NCI-H1048 (cell line): Measurements from ENCODE around the gene BEND3.

Experiments
- DNase-seq: peaks from one replicate; lab custom pipeline; 2025; lab: John Stamatoyannopoulos, UW

The BEND3 gene

DNA sequence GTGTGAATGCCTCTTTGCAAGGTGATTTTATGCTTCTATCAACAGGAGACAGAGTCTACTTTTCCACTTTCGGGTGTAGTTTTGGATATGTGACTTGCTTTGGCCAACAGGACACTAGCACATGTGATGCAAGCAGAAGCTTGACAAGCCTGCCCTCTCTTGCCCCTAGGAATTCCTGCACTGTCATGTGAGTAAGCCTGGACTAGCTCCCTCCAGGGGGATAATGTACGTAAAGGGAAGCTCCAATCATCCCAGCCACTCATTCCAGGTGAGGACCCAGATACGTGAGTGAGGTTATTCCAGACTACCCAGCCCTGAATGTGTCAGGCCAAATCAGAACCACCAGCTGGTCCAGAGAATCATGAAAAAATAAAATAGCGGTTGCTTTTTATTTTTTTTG lies 33.3 kb downstream of the BEND3 start:
- DNase-seq: no peak

DNA sequence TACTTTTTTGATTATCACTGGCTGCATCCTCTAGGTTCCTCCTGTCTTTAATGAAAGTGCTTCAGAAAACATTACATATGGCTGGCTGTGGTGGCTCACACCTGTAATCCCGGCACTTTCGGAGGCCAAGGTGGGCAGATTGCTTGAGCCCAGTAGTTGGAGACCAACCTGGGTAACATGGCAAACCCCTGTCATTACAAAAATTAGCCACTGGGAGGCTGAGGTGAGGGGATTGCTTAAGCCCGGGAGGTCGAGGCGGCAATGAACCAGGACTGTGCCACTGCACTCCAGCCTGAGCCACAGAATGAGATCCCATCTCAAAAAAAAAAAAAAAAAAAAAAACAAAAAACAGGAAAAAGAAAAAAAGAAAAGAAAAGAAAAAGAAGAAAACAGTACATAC lies 35.3 kb downstream of the BEND3 start:
- DNase-seq: no peak

- no peak for DNase-seq
These were observed 35.9 kb downstream of the BEND3 start for GRCh38 chr6:107079429-107079828.

GRCh38 chr6:107077710-107078109 lies 37.6 kb downstream of the BEND3 start:
- DNase-seq: no peak

GRCh38 chr6:107075951-107076381 lies 39.3 kb downstream of the BEND3 start:
- no peak for DNase-seq

DNA sequence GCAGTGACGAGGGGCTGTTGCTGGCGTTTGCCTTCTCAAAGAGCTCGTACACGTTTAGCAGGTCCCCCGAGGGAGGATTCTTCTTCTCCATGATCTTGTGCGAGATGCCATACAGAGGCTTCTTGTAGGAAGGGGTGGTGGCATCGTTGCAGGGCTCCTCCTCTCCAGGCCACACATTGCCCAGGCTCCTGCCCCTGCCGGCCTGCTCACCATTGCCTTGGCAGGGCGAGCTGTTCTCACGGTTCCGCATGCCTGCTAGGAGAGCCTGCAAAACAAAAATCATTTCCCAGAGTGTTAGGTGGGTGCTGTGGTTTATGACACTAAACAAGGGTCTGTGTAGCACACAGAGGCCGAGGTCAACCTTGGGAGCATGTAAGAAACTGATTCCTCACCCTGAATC lies 44.6 kb downstream of the BEND3 start:
- no peak for DNase-seq

- DNase-seq: no peak
These were observed 45.4 kb downstream of the BEND3 start for GRCh38 chr6:107069631-107070548.

- no peak for DNase-seq
These were observed 46.4 kb downstream of the BEND3 start for GRCh38 chr6:107068691-107069630.

DNA sequence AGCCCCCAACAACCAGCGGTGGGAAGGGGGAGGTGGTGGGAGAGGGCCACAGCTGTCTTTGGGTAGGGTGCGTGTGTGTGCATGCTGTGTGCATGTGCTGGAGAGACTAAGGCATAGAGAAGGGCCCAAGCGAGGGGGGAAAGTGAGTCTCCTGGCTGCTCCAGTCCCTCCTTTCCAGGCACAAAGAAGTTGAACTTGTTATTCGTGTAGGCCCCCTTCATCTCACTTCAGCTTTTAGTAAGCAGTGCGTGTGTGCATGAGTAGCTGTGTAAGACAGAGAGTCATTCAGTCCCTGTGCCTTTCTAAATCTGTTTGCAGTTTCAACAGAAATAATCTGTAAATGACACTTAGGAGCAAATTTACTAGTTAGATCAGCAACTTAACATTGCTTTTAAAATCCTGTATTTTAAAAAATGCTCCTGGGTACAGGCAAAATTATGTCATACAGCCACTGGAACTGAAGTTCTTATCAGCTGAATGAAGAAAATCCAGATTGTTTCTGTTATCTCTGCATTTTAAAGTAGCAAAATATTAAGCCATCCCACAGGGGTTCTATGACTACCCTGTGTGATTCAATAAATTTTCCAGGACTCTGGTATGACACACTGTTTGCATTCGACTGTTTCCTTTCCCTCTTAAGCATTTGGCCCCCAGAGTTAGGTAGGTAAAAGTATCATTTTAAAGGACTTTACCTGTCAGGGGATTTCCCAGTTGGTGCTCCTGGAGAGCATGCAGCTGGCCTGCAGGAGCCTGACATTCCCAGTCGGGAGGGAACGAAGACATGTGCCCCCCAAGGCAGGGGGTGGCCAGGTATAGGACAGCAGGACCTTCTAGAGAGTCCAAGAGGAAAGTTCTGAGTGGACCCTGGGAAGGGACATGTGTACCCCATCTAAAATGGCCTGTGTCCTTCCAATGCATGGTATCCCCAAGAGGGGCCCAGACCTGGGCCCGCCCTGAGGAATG lies 48.3 kb downstream of the BEND3 start:
- no peak for DNase-seq

GRCh38 chr6:107064579-107065065 lies 50.7 kb downstream of the BEND3 start:
- no peak for DNase-seq

DNA sequence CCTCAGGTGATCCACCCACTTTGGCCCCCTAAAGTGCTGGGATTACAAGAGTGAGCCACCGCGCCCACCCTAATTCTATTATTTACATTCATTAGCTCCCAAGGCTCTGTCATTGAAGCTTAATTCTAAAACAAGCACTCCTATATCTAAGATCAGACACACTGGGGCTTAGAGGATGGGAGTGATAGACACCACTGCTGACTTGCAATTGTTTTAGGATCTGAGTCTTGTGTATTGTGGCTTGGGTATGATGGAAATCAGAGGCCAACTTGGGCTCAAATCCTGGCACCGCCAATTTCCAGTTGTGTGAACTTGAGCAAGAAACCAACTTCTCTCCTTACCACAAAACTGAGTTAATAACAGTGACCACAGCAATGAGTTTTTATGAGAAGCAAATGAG lies 52.6 kb downstream of the BEND3 start:
- no peak for DNase-seq

DNA sequence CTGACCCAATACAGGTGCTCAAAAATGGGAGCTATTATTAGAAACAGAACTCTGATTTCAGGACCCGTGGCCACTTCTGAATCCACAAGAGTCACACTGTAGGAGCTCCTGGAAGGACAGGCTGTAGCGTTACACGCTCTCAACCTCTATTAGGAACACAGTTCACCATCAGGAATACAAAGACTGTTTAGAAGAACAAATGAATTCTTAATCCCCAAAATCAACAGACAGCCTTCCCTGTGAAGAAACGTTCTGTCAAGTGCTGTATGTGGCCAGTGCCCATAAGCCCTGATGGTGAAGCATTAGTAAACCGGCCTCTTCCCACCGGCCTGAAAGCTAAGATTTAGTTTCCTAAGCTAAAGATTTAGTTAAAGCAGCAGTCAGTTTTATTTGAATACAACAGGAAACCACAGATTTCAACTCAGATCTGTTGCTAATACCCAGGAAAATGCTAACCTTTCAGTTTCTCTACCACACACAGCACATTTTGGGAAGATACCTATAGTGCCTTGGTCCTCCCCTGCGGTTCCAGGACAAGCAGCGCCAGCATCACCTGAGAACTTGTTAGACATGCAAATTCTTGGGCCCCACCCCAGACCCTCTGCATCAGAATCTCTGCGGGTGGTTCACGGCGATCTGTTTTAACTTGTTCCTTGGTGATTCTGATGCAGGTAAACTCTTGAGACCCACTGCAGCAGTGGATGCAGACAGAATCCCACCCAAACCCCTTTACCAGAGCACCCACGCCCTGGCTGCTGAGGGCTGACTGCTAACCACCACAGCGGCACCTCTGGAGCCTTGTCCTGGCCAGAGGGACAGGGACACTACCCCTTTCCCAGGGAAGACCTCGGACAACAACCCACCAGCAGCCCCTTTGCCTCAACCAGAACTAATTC lies 53.9 kb downstream of the BEND3 start:
- no peak for DNase-seq

GRCh38 chr6:107060704-107061103 lies 54.6 kb downstream of the BEND3 start:
- no peak for DNase-seq

DNA sequence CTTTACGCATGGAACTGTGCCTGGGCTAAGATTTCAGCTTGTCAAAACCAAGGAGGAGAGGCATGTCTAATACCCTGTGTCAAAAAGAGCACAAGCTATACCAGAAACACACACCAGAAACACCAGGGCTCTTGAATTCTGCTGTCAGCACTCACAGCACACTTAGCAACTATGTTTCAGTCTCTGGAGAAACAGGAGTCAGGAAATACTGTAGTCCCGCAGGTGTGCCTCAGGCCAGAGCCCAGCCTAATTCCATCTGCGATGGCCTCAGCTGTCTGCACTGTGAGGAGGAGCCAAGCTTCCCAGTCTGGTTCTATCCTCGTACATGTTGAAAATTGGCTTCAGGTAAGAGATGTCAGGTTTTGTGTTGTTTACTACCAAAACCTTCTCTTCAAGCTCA lies 55.7 kb downstream of the BEND3 start:
- no peak for DNase-seq

DNA sequence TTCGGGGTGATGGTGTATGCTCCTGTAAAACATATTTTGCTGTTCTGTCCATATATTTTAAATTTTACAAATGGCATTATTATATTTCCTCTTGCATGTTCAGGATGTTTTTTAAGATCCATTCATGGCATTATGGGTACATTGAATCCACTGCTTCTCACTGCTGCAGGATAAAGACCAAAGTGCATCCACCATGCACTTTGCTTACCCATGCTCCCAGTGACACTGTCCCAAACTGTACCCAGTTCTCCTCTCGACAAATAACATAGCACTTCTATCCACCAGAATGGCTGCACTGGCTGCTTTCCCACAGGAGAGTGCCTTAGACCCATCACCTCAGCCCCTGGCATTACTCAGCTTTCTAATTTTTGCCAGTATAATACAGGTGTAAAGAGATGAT lies 57.6 kb downstream of the BEND3 start:
- no peak for DNase-seq

- no peak for DNase-seq
These were observed 58.5 kb downstream of the BEND3 start for GRCh38 chr6:107056796-107057195.

DNA sequence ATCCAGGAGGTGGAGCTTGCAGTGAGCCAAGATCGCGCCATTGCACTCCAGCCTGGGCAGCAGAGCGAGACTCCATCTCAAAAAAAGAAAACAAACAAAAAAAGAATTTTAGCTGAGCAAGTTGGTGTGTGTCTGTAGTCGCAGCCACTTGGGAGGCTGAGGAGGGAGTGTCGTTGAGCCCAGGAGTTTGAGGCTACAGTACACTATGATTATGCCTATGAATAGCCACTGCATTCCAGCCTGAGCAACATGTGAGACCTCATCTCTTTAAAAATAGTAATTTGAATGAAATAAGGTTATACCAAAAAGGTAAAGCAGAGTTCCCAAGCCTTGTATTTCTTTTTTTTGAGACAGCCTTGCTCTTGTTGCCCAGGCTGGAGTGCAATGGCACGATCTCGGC lies 67.5 kb downstream of the BEND3 start:
- no peak for DNase-seq

- DNase-seq: no peak
These were observed 69.3 kb downstream of the BEND3 start for GRCh38 chr6:107045826-107046675.

DNA sequence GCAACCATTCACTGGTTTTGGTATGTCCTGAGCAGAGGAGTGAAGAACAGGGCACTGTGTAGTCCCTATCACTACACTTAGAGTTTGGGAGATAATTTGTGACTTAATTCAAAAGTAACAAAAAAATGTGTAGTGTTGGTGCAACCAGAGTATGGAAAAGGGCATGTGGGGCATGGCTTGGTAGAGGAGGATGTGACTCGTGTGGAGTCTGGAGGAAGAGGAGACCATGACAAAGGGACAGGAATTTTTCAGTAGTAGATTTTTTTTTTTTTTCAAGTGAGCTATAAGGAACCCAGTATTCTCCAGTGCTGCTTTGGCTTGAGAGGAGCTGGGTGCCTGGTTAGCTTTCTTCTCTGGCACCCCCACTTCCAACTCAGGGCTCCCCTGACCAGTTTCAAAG lies 82.2 kb downstream of the BEND3 start:
- DNase-seq: no peak

- DNase-seq: no peak
These were observed 83.3 kb downstream of the BEND3 start for GRCh38 chr6:107032051-107032450.
